Measurements from ENCODE around the gene TAF15.

GRCh38 chr17:35769895-35770486 is 39.3 kb upstream of the TAF15 start:
- TF ChIP-seq CTCF (IDR thresholded peaks at IDR 0.05) = peak in 1 of 6 experiments; percentile 19
- TF ChIP-seq POLR2A (IDR thresholded peaks at IDR 0.05) = no peak
